CD14-positive monocyte (primary cell): ENCODE measurements around the gene LEKR1. TPM values are rescaled to one million over a fixed set of nuclear protein-coding genes. Genes with fewer than 3 reads are reported as not detected.

Experiments
- DNase-seq, 3 donors: peaks; one replicate each; pipeline ENCODE4 v3.0.0-alpha.2; 2011 to 2022
- H2AFZ ChIP-seq: 2 replicates; pipeline ENCODE4 v1.6.0; 2012; ENCODE audit warnings: mild to moderate bottlenecking, low read depth, low read length, inconsistent platforms; ENCODE audit not compliant: insufficient read depth, poor library complexity, severe bottlenecking
- H3K27ac ChIP-seq, 2 donors: 1 replicate in 1 of 2; 2 replicates in 1 of 2; pipeline ENCODE4 v1.5.1; 2012 to 2013; ENCODE audit warnings: low read length in 2 of 2, control low read depth in 1 of 2, inconsistent platforms in 1 of 2, low read depth in 1 of 2, mild to moderate bottlenecking in 1 of 2
- H3K27me3 ChIP-seq, 2 donors: one replicate each; pipeline versions ENCODE4 v1.6.0 to v1.6.1; 2011 to 2013; ENCODE audit warnings: low read length in 2 of 2; ENCODE audit not compliant: control insufficient read depth in 2 of 2, insufficient read depth in 2 of 2
- H3K36me3 ChIP-seq, 2 donors: replicated peaks in 1 of 2; 1 replicate in 1 of 2; 2 replicates in 1 of 2; pipeline versions ENCODE4 v1.5.1 to v1.6.1; 2012 to 2013; ENCODE audit warnings: low read length in 2 of 2, control low read depth in 1 of 2, inconsistent platforms in 1 of 2, mild to moderate bottlenecking in 1 of 2; ENCODE audit not compliant: insufficient read depth in 2 of 2, control insufficient read depth in 1 of 2
- H3K4me1 ChIP-seq, 2 donors: 1 replicate in 1 of 2; 2 replicates in 1 of 2; pipeline versions ENCODE4 v1.5.1 to v1.6.1; 2012 to 2013; ENCODE audit warnings: low read length in 2 of 2, control low read depth in 1 of 2, inconsistent platforms in 1 of 2, mild to moderate bottlenecking in 1 of 2, moderate library complexity in 1 of 2; ENCODE audit not compliant: insufficient read depth in 2 of 2, control insufficient read depth in 1 of 2
- H3K4me2 ChIP-seq: replicated peaks from 2 replicates; pipeline ENCODE3; 2012; ENCODE audit warnings: low read length, moderate library complexity, mild to moderate bottlenecking; ENCODE audit not compliant: poor library complexity, severe bottlenecking; ENCODE audit errors: extremely low read depth
- H3K4me3 ChIP-seq, 3 experiments: fragments of 200-600 bp in 1 of 3; sonication (generic) in 1 of 3; replicated peaks in 1 of 3; 1 replicate in 2 of 3; 2 replicates in 1 of 3; pipeline ENCODE4 v1.5.1; 2011 to 2013; ENCODE audit warnings: low read length in 3 of 3, mild to moderate bottlenecking in 3 of 3, control low read depth in 2 of 3, low read depth in 2 of 3, inconsistent platforms in 1 of 3, moderate library complexity in 1 of 3
- H3K79me2 ChIP-seq: 2 replicates; pipeline ENCODE4 v1.6.0; 2012; ENCODE audit warnings: mild to moderate bottlenecking, control low read depth, inconsistent platforms, low read length, moderate library complexity; ENCODE audit not compliant: insufficient read depth
- H3K9ac ChIP-seq: 2 replicates; pipeline ENCODE4 v1.6.0; 2017; ENCODE audit warnings: low read length, mild to moderate bottlenecking; ENCODE audit not compliant: insufficient read depth, poor library complexity, severe bottlenecking
- H3K9me3 ChIP-seq, 2 donors: replicated peaks in 1 of 2; 1 replicate in 1 of 2; 2 replicates in 1 of 2; pipeline versions ENCODE4 v1.5.1 to v1.6.1; 2012 to 2013; ENCODE audit warnings: low read length in 2 of 2, control low read depth in 1 of 2; ENCODE audit not compliant: control insufficient read depth in 1 of 2, insufficient read depth in 1 of 2
- H4K20me1 ChIP-seq: 2 replicates; pipeline ENCODE4 v1.6.0; 2012; ENCODE audit warnings: mild to moderate bottlenecking, low read length, control low read depth, moderate library complexity; ENCODE audit not compliant: insufficient read depth
- H3K27ac Mint-ChIP-seq, 7 donors: one replicate each; pipeline ENCODE4 v1.8.0; 2020; ENCODE audit warnings: mild to moderate bottlenecking in 7 of 7, mixed read lengths in 7 of 7, moderate library complexity in 6 of 7, inconsistent platforms in 2 of 7
- H3K27me3 Mint-ChIP-seq, 3 donors: one replicate each; pipeline ENCODE4 v1.8.0; 2021 to 2022; ENCODE audit warnings: low read depth in 3 of 3, mild to moderate bottlenecking in 3 of 3, mixed read lengths in 3 of 3, moderate library complexity in 3 of 3, inconsistent platforms in 1 of 3
- H3K36me3 Mint-ChIP-seq, 2 donors: one replicate each; pipeline ENCODE4 v1.8.0; 2020; ENCODE audit warnings: mixed read lengths in 2 of 2, inconsistent platforms in 1 of 2, mild to moderate bottlenecking in 1 of 2
- H3K4me1 Mint-ChIP-seq: one replicate; pipeline ENCODE4 v1.8.0; 2020; ENCODE audit warnings: mild to moderate bottlenecking, mixed read lengths
- H3K4me3 Mint-ChIP-seq, 2 donors: one replicate each; pipeline ENCODE4 v1.8.0; 2020; ENCODE audit warnings: mild to moderate bottlenecking in 2 of 2, mixed read lengths in 2 of 2, moderate library complexity in 1 of 2
- H3K9me3 Mint-ChIP-seq, 7 donors: one replicate each; pipeline ENCODE4 v1.8.0; 2020 to 2022; ENCODE audit warnings: mixed read lengths in 7 of 7, mild to moderate bottlenecking in 6 of 7, moderate library complexity in 6 of 7, inconsistent platforms in 2 of 7
- CTCF ChIP-seq: fragments of 200-600 bp; IDR thresholded peaks from one replicate; pipeline ENCODE4 v1.8.0; 2022; ENCODE audit warnings: antibody characterized with exemption, mild to moderate bottlenecking
- WGBS: methylation state at CpG from one replicate; pipeline ENCODE4 v1.1.5; 2013; ENCODE audit warnings: missing lambda C conversion rate; ENCODE audit not compliant: insufficient coverage; 5-methylcytosine and 5-hydroxymethylcytosine counted together
- intact Hi-C, 2 donors: fragments of 100-400 bp; cut with micrococcal nuclease; formaldehyde crosslinking; loops; one replicate each; pipeline versions ENCODE4 v1.15.0 to v1.15.1; 2023
- polyA plus RNA-seq, 3 donors: library from polyadenylated mRNA; depleted of rRNA in 1 of 3; unstranded in 2 of 3; stranded (reverse) in 1 of 3; fragments of 300-500 nt in 2 of 3; fragments of >200 nt in 1 of 3; fragmentation: Illumina TruSeq in 2 of 3; gene quantifications; 1 replicate in 2 of 3; 2 replicates in 1 of 3; pipeline ENCODE4 v1.2.3, GENCODE V29; 2012 to 2021

The LEKR1 gene
- polyA plus RNA-seq, 3 donors = 0.51 to 0.80 TPM; not detected in 1

- H2AFZ ChIP-seq = no peak overlapping the region
- TF ChIP-seq CTCF = no peak
- no peak for DNase-seq
- Mint-ChIP-seq H3K9me3 (no peaks in the 10 kb centered on the region), H3K27me3 (peaks cover 0 to 4% (median 3%) of the 10 kb centered on the region in 3 donors), H3K36me3 (no peaks in the 10 kb centered on the region), H3K4me1 (no peaks in the 10 kb centered on the region), H3K4me3 (no peak overlapping the region), H3K27ac (no peak overlapping the region)
- intact Hi-C loops = no loop called here
- 84% methylated on average over 3 of the region's 4 CpGs for WGBS
- H3K27me3 ChIP-seq = no peaks in the 10 kb centered on the region
- H3K4me2 ChIP-seq = no peak overlapping the region
- no peaks in the 10 kb centered on the region for H3K4me1 ChIP-seq
- H3K27ac ChIP-seq = no peak overlapping the region
- H3K9me3 ChIP-seq = no peaks in the 10 kb centered on the region
- H3K4me3 ChIP-seq = no peak overlapping the region
- H4K20me1 ChIP-seq = no peaks in the 10 kb centered on the region
- no peaks in the 10 kb centered on the region for H3K79me2 ChIP-seq
- no peak overlapping the region for H3K9ac ChIP-seq
- H3K36me3 ChIP-seq = no peaks in the 10 kb centered on the region
Observed at GRCh38 chr3:157073810-157074209, 247.7 kb downstream of the LEKR1 start.

- Histone ChIP-seq H4K20me1 (no peaks in the 10 kb centered on the region), H3K27ac (no peak overlapping the region), H3K79me2 (no peaks in the 10 kb centered on the region), H3K4me3 (no peak overlapping the region), H3K27me3 (no peaks in the 10 kb centered on the region), H3K36me3 (no peaks in the 10 kb centered on the region), H2AFZ (no peak overlapping the region), H3K9ac (no peak overlapping the region), H3K4me1 (no peaks in the 10 kb centered on the region), H3K4me2 (no peak overlapping the region), H3K9me3 (no peaks in the 10 kb centered on the region)
- DNase-seq = no peak
- intact Hi-C loops = no loop called here
- no peak overlapping the region for H3K4me3 Mint-ChIP-seq
- no peak overlapping the region for H3K27ac Mint-ChIP-seq
- no peak for TF ChIP-seq CTCF
- 96% methylated on average over 3 of the region's 3 CpGs for WGBS
- peaks cover 0 to 4% (median 3%) of the 10 kb centered on the region in 3 donors for H3K27me3 Mint-ChIP-seq
- no peaks in the 10 kb centered on the region for H3K9me3 Mint-ChIP-seq
- H3K36me3 Mint-ChIP-seq = no peaks in the 10 kb centered on the region
- H3K4me1 Mint-ChIP-seq = no peaks in the 10 kb centered on the region
Observed at GRCh38 chr3:157074490-157074889, 248.3 kb downstream of the LEKR1 start.
